Activated CD4-positive, alpha-beta memory T cell treated with anti-CD3 and anti-CD28 coated beads for 36 hours (primary cell): ENCODE data around the gene ACOT11. TPM values are rescaled to one million over a fixed set of nuclear protein-coding genes. Genes with fewer than 3 reads are reported as not detected.
A peak's percentile ranks its signal among the peaks of the same experiment; 100 is the strongest.

ENCODE experiments used
- CTCF ChIA-PET: fragments of 350-600 bp; sonication (Branson Sonifier 250); formaldehyde crosslinking; loops from one replicate; lab custom pipeline; 2021; ENCODE audit warnings: antibody characterized with exemption, inconsistent platforms; lab: Charles Lee
- POLR2A ChIA-PET: fragments of 350-600 bp; sonication (Branson Sonifier 250); formaldehyde crosslinking; loops from one replicate; lab custom pipeline; 2021; ENCODE audit warnings: antibody characterized with exemption; lab: Charles Lee
- DNase-seq: peaks from one replicate; pipeline ENCODE4 v3.0.0-alpha.2; 2020
- H3K27ac Mint-ChIP-seq: one replicate; pipeline ENCODE4 v1.8.0; 2021; ENCODE audit warnings: mixed read lengths
- H3K27me3 Mint-ChIP-seq: one replicate; pipeline ENCODE4 v1.8.0; 2021; ENCODE audit warnings: mixed read lengths
- H3K36me3 Mint-ChIP-seq: one replicate; pipeline ENCODE4 v1.8.0; 2021; ENCODE audit warnings: mixed read lengths
- H3K4me1 Mint-ChIP-seq: one replicate; pipeline ENCODE4 v1.8.0; 2021; ENCODE audit warnings: low read depth, mixed read lengths
- H3K4me3 Mint-ChIP-seq: one replicate; pipeline ENCODE4 v1.8.0; 2021; ENCODE audit warnings: mild to moderate bottlenecking, mixed read lengths
- H3K9me3 Mint-ChIP-seq: one replicate; pipeline ENCODE4 v1.8.0; 2021; ENCODE audit warnings: mixed read lengths
- intact Hi-C: fragments of 100-400 bp; cut with micrococcal nuclease; formaldehyde crosslinking; loops from one replicate; pipeline ENCODE4 v1.15.1; 2023
- total RNA-seq, 2 experiments: library from RNA; stranded (reverse); gene quantifications; one replicate each; pipeline ENCODE4 v1.2.3, GENCODE V29; 2021

ACOT11 gene
- 1 to 10 TPM in 1 of 2 experiments, under 1 TPM in 1; 0.99 to 1.1 TPM for total RNA-seq

DNA sequence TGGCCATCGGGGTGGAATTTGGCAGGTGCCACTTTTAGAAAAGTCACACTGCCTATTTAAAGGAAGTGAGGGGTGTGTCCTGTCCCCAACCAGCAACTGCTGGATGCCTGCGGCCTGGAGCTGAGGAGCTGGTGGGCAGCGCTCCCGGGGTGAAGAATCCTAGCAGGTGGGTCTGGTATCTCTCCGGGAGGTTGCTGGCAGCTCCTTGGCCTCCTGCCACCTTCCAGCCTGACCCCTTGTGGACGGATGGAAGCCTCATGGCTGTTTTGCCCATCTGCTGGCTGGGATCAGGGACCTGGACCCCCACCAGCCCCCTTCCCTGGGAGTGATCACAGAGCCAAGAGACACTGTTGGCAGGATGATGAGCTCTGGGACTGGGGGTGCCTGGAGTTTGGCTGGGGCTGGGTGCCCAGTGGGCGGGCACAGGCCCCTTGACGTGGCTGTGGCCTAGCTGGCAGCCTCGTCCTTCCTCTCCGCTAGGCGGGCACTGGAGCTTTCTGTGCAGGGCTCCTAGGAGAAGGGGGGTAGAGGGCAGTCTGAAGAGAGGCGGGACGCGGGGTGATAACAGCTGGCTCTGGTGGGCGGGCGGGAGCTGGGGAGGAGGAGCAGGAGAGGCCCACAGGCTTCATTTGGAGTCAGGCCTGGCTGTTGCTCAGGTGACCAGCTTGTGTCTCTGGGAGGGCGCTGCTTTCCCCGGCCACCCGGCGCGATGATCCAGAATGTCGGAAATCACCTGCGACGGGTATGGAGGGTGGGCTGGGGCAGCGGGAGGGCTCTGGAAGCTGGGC, at the start of gene ACOT11:
ACOT11 (plus strand) TSS at position 628 of the 788 bp plus-strand sequence; CDS start at position 710, 82 bp downstream.
- ChIA-PET CTCF (interaction anchor here (1.2 kb wide), 1 partner anchor 58 kb away, joined by 3 read pairs; no protein-coding TSS in a partner anchor), POLR2A (no interaction called here)
- Mint-ChIP-seq H3K4me1 (peaks cover 5% of the 10 kb centered on the region), H3K9me3 (no peaks in the 10 kb centered on the region), H3K4me3 (no peak within 1 kb of the TSS), H3K36me3 (no peaks in the 10 kb centered on the region), H3K27ac (no peak within 1 kb of the TSS), H3K27me3 (no peaks in the 10 kb centered on the region)
- intact Hi-C loops: no loop called here
- DNase-seq: no peak

DNA sequence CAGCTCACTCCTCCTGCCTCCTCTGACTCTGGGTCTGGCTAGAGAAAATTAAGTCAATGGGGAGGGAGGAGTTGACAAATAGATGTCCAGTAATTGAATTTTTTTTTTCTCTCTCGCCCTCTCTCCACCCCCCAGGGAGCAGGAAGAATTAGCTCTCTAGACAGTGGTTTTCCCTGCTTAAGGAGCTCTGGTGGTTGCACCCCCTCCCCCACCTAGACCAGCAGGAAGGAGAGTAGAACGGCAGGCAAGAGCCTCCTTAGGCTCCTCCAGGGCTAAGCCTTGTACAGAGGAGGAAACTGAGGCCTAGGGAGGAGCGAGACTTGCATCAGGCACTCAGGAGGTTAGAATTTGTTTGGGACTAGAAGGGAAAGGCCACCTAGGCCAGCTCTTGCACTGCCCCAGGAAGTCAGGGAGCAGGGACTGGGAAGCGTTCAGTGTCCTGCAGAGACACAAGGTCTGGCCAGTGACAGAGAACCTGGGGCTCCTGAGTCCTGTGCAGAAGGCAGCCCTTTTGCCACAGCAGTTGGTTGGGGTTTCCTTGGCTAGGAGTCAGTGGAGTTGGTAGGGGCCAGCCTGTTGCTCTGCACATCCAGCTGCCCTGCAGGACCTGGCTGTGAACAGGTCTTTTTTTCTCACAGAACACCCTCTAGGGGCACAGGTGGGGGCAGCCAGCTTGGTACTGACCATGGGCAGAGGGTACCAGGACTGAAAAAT, 49.5 kb upstream of the ACOT11 start:
- CTCF ChIA-PET: interaction anchor here (0.8 to 1.9 kb wide), 6 partner anchors 9 to 376 kb away, joined by 3 to 15 read pairs (median 4); no protein-coding TSS in a partner anchor
- POLR2A ChIA-PET: interaction anchor here (0.6 kb wide), 1 partner anchor 88 kb away, joined by 3 read pairs; no protein-coding TSS in a partner anchor
- intact Hi-C loops: loop anchor here (1.0 kb wide), 1 partner anchor 312 kb away; no protein-coding TSS in a partner anchor
- Mint-ChIP-seq H3K4me1 (peaks cover 8% of the 10 kb centered on the region), H3K27me3 (peaks cover 34% of the 10 kb centered on the region), H3K4me3 (peak overlapping the region; percentile 54), H3K36me3 (no peaks in the 10 kb centered on the region), H3K27ac (no peak overlapping the region), H3K9me3 (no peaks in the 10 kb centered on the region)
- no peak for DNase-seq

DNA sequence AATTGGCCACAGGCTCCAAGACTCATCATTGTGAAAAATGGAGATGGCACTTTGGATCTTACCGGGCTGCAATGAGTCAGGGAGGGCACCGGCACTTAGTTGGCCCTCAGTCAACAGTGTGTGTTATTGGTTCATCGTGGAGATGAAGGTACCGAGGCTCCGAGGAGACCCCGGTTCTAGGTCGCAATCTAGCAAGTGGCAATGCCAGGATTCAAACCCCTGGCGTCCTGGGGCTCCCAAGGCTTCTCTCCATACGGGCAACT, 49.0 kb upstream of the ACOT11 start:
- H3K4me3 Mint-ChIP-seq: peak overlapping the region; percentile 54

DNA sequence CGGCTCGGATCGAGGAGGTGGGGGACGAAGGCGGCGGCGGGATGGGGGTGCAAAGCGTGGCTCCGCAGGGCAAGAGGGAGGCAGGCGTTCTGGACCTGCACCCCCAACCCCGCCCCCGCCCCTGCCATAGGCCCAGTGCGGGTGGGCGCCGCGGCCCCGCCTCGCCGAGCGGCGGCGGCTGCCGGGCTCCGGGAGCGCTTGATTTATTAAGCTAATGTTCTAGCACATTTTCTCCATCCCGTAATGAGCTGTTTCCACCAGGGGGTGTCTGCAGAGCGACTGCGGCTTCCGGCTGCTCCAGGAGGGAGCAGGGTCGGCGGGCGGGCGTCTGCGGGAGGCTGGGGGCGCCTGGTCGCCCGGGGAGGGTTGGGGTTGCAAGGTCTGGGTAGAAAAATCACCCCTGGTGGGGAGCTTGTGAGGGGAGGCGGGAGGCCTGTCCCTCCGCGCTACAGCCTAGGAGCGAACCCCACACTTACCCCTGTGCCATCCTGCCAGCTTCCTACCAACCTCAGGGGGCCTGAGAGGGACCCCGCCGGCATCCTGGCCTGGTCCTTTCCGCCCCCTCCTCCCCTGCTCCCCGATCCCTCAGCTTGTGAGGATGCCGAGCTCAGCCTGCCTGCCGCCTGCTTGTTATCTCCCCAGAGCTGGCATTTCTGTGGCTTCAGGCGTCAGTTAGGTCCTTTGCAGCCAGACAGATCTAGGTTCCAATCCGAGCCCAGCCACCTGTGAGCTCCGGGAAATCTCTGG, 48.5 kb upstream of the ACOT11 start:
- Mint-ChIP-seq H3K27ac (no peak overlapping the region), H3K9me3 (no peaks in the 10 kb centered on the region), H3K4me1 (peaks cover 8% of the 10 kb centered on the region), H3K4me3 (peak overlapping the region; percentile 54), H3K27me3 (peaks cover 35% of the 10 kb centered on the region), H3K36me3 (no peaks in the 10 kb centered on the region)
- ChIA-PET CTCF (interaction anchor here (0.6 to 1.9 kb wide), 10 partner anchors 10 to 421 kb away, joined by 3 to 15 read pairs (median 4); partner anchors contain the start of gene SSBP3), POLR2A (interaction anchor here (0.6 kb wide), 1 partner anchor 150 kb away, joined by 3 read pairs; no protein-coding TSS in a partner anchor)
- intact Hi-C loops: loop anchor here (1.0 kb wide), 1 partner anchor 311 kb away; no protein-coding TSS in a partner anchor
- DNase-seq: peak; percentile 45

More for the DNA sequence above, 49.0 kb upstream of the ACOT11 start:
- ChIA-PET CTCF (interaction anchor here (0.6 to 1.9 kb wide), 8 partner anchors 9 to 380 kb away, joined by 3 to 15 read pairs (median 4); no protein-coding TSS in a partner anchor), POLR2A (no interaction called here)
- no peak for DNase-seq
- Mint-ChIP-seq H3K27me3 (peaks cover 35% of the 10 kb centered on the region), H3K4me1 (peaks cover 8% of the 10 kb centered on the region), H3K27ac (no peak overlapping the region), H3K9me3 (no peaks in the 10 kb centered on the region), H3K36me3 (no peaks in the 10 kb centered on the region)
- intact Hi-C loops: loop anchor here (1.0 kb wide), 1 partner anchor 311 kb away; no protein-coding TSS in a partner anchor

DNA sequence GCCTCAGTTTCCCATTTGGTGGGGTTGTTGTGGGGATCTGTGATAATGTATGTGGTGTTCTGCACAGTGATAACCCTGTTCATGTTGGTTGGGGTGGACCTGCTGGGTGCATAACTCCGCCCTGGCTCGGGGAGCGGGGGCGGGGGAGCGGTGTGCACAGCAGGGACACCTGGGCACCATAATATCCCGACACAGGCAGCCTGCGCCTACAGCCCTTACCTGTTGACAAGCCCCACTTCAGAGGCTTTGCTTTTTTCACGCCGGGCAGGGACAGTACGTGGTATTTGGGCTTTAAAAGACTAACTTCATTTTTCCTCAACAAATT, 48.0 kb upstream of the ACOT11 start:
- ChIA-PET CTCF (interaction anchor here (0.6 to 1.9 kb wide), 6 partner anchors 20 to 422 kb away, joined by 4 to 15 read pairs (median 4); partner anchors contain the start of gene SSBP3), POLR2A (interaction anchor here (0.6 kb wide), 1 partner anchor 150 kb away, joined by 3 read pairs; no protein-coding TSS in a partner anchor)
- intact Hi-C loops: no loop called here
- DNase-seq: no peak
- Mint-ChIP-seq H3K27ac (no peak overlapping the region), H3K36me3 (no peaks in the 10 kb centered on the region), H3K4me1 (peaks cover 8% of the 10 kb centered on the region), H3K4me3 (peak overlapping the region; percentile 34), H3K27me3 (peaks cover 35% of the 10 kb centered on the region), H3K9me3 (no peaks in the 10 kb centered on the region)

DNA sequence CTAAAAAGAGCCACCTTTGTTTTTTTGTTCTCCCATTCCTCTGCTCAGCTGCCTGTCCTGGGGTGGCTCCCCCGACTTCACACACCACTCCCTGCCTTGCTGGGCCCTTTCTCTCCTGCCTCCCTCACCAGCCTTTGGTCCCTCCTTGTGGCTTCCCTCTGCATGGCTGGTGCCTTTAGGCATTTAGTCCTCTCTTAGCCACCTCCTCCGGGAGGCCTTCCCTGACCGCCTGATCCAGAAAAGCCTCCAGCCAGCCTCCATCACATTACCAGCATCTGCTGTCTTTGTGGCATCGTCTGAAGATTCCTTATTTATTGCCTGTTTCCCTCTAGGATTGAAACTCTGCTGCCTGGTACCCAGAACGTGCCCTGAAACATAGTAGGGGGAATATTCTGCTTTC, 46.2 kb upstream of the ACOT11 start:
- Mint-ChIP-seq H3K27ac (no peak overlapping the region), H3K9me3 (no peaks in the 10 kb centered on the region), H3K27me3 (peaks cover 28% of the 10 kb centered on the region), H3K36me3 (no peaks in the 10 kb centered on the region), H3K4me3 (no peak overlapping the region), H3K4me1 (peaks cover 8% of the 10 kb centered on the region)
- POLR2A ChIA-PET: no interaction called here
- DNase-seq: no peak
- intact Hi-C loops: no loop called here
- CTCF ChIA-PET: no interaction called here

DNA sequence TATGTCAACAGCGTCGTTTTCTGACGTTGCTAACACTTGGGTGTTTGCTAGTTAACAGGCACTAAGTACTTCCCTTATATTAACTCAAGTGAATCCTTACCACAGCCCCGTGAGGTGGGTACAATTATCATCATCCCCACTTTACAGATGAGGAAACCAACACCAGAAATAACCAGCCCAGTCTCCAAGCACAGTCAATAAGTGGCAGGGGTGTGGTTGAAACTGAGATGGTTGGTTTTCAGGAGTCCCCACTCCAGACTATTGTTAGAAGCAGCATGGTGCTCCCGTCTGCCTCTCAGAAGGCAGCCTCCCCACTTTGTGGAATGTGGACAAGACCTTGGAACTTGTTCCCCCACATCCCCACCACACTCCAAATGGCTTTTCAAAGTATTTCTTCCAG, 45.7 kb upstream of the ACOT11 start:
- intact Hi-C loops: no loop called here
- Mint-ChIP-seq H3K9me3 (no peaks in the 10 kb centered on the region), H3K4me3 (no peak overlapping the region), H3K27me3 (peaks cover 24% of the 10 kb centered on the region), H3K36me3 (no peaks in the 10 kb centered on the region), H3K27ac (no peak overlapping the region), H3K4me1 (peaks cover 8% of the 10 kb centered on the region)
- CTCF ChIA-PET: no interaction called here
- POLR2A ChIA-PET: no interaction called here
- no peak for DNase-seq

DNA sequence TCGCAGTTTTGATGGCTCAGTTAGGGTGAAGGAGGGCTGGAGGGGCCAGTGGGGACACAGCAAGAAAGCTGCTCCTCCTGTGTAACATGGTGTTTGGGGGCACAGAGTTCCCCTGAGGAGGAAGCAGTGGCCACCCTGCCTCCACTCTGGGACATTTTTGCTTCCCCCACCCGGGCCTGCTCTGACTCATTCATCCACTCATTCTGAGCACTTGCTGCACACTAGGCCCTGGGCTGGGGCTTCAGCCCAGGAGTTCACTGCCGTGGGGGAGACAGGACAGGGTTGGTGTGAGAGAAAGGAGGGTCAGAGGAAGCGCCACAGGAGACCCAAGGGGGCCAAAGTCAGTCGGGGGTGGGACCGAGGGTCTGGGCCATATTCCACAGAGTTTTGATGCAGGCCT, 41.4 kb upstream of the ACOT11 start:
- Mint-ChIP-seq H3K36me3 (no peaks in the 10 kb centered on the region), H3K9me3 (no peaks in the 10 kb centered on the region), H3K27me3 (peaks cover 9% of the 10 kb centered on the region), H3K4me3 (no peak overlapping the region), H3K4me1 (no peaks in the 10 kb centered on the region), H3K27ac (no peak overlapping the region)
- ChIA-PET CTCF (no interaction called here), POLR2A (no interaction called here)
- DNase-seq: no peak
- intact Hi-C loops: no loop called here

DNA sequence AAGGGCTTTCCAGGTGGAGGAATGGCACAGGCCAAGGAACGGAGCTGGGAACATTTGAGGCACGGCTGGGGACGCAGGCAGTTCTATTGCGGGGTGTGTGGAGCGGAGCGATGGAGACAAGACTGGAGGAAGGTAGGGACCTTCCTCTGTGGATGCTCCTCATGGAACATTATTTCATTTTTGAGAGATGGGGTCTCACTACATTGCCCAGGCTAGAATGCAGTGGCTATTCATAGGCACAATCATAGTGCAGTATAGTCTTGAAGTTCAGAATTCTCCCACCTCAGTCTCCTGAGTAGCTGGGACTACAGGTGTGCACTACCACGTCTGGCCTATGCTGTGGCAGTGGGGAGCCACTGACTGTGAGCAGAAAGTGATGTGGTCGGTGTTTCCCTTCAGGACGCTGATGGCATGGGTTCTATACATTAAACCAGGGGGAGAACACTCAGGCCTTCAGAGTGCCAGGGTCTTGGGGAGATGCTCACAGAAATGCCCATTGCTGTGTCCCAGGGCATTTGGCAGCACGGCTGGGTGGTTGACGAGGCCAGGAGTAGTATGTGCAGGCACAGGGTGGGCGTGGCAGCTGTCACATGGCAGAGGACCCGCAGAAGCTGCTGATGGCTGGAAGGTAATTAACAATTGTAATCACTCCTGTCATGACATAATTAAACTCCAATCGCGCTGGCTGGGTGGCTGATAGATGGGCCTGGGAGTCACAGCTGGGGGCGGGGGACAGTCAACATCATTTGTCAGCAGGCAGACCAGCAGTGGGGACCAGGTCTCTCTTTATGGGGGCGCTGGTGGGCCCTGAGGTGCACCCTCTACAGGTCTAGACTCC, 40.8 kb upstream of the ACOT11 start:
- Mint-ChIP-seq H3K9me3 (no peaks in the 10 kb centered on the region), H3K36me3 (no peaks in the 10 kb centered on the region), H3K4me1 (no peaks in the 10 kb centered on the region), H3K4me3 (no peak overlapping the region), H3K27ac (no peak overlapping the region), H3K27me3 (peaks cover 4% of the 10 kb centered on the region)
- intact Hi-C loops: no loop called here
- DNase-seq: no peak
- ChIA-PET CTCF (interaction anchor here (1.1 kb wide), 1 partner anchor 303 kb away, joined by 3 read pairs; no protein-coding TSS in a partner anchor), POLR2A (no interaction called here)

DNA sequence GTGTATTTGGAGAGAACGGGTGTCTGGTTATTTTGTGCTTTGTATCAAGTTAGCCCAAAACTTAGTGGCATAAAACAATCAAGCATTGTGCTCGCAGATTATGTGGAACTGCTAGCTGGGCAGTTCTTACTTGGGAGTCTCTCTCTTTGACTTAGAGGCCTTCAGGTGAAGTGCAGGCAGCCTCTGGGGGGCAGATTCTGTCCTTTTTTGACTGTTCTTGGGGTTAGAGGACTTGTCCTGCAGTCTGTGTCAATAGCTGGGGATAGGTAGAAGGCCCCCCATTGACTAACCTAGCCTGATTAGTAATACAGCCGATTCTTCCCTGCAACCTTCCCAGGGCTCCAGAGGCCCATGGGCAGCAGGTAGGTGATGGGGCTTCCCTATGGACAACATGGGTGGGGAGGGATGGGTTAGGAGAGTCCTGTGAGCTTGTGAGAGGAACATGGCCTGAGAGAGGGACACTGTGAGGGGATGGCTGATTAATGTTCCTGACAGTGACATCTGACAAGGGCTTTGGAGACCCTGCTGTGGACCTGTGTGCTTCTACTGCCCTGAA, 37.2 kb upstream of the ACOT11 start:
- H3K27ac Mint-ChIP-seq: no peak overlapping the region

More for the DNA sequence above, 37.2 kb upstream of the ACOT11 start:
- Mint-ChIP-seq H3K36me3 (no peaks in the 10 kb centered on the region), H3K4me3 (no peak overlapping the region), H3K27me3 (peaks cover 1% of the 10 kb centered on the region), H3K4me1 (no peaks in the 10 kb centered on the region), H3K9me3 (no peaks in the 10 kb centered on the region)
- ChIA-PET POLR2A (no interaction called here), CTCF (no interaction called here)
- no peak for DNase-seq
- intact Hi-C loops: no loop called here
